ENCODE data around the gene PLSCR2. TPM values are rescaled to one million over a fixed set of nuclear protein-coding genes. Genes with fewer than 3 reads are reported as not detected.
"Not testable (repeated sequence)": the region's sequence is repeated elsewhere in the genome, so short reads cannot be mapped to it uniquely, and the experiment has no call there.

Gene PLSCR2
- total and polyA plus RNA-seq, 9 of the 15 experiments (the other 6 are each of a cell fraction or from before 2014, with no cell fraction given) = 0.07 to 0.49 (median 0.25) TPM; not detected in 4

DNA sequence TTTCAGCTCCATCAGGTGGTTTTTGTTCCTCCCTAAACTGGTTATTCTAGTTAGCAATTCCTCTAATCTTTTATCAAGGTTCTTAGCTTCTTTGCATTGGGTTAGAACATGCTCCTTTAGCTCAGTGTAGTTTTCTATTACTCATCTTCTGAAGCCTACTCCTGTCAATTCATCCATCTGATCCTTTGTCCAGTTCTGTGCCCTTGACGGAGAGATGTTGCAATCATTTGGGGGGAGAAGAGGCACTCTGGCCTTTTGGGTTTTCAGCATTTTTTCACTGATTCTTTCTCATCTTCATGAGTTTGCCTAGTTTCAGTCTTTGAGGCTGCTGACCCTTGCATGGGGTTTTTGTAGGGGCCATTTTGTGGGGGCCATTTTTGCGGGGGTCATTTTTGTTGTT lies 5.6 kb upstream of the PLSCR2 start:
- POLR2A ChIA-PET = interaction anchor here (1.4 kb wide), 1 partner anchor 12 kb away, joined by 5 read pairs; no protein-coding TSS in a partner anchor
- H3K27ac ChIP-seq (ENCODE audit: extremely low read depth, low read depth, low read length); intact Hi-C loops (cut with micrococcal nuclease); H3K36me3 ChIP-seq (ENCODE audit: control insufficient read depth, insufficient read depth, low read length); H3K9ac ChIP-seq (ENCODE audit: insufficient read depth in 1 of 2, low read depth in 2 of 2, low read length in 2 of 2); FAIRE-seq; H3K4me1 ChIP-seq (replicated peaks in 1 of 2; ENCODE audit: control insufficient read depth in 2 of 2, insufficient read depth in 2 of 2, low read length in 2 of 2); DNase-seq (ENCODE audit: extremely low read depth in 1 of 4, low spot score in 3 of 4); H3K9me1 ChIP-seq (ENCODE audit: control insufficient read depth, insufficient read depth, low read length); H3K9me3 ChIP-seq (replicated peaks; ENCODE audit: control insufficient read depth, insufficient read depth, low read depth, low read length); in situ Hi-C loops (cut with MboI); ATAC-seq; H3K4me2 ChIP-seq (ENCODE audit: insufficient read depth, low read length); H3K4me3 ChIP-seq; H3K79me2 ChIP-seq (ENCODE audit: control insufficient read depth, insufficient read depth, low read length); CTCF ChIA-PET (ENCODE audit: low intra/inter-chr PET ratio); BruUV-seq (replicated peaks); H3K27me3 ChIP-seq (ENCODE audit: control insufficient read depth in 2 of 2, insufficient read depth in 2 of 2, low read length in 2 of 2); H4K20me1 ChIP-seq (replicated peaks; ENCODE audit: control insufficient read depth, insufficient read depth, low read length): not testable (repeated sequence)
- peak; percentile 75 for TF ChIP-seq CEBPB (tag; IDR thresholded peaks at IDR 0.05)
- 30% methylated on average over 2 of the region's 2 CpGs for WGBS (ENCODE audit: insufficient coverage, low coverage, missing lambda C conversion rate)
- H2AFZ ChIP-seq (ENCODE audit: low read depth, low read length) = peak overlapping the region; percentile 47

DNA sequence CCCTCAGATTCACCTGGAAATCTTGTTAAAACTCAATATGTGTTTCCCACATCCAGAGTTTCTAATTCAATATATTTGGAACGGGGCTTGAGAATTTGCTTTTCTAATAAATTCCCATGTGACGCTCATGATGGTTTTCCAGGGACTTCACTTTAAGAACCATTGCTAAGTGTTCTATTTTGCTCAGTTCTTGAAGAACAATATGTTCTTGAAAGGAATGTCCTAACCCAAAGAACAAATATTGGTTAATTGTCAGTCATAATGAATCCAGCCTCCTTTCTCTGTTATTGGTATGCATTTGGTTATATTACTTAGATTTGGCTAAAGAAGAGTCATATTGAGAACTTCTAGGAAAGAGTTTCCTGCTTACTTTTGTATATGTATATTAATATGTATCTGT lies 4.4 kb upstream of the PLSCR2 start:
- intact Hi-C loops (cut with micrococcal nuclease) = no loop called here
- FAIRE-seq (no peak), DNase-seq (ENCODE audit: extremely low read depth in 1 of 4, low spot score in 3 of 4) (no peak), ATAC-seq (no peak)
- peaks cover 3 to 9% of the 10 kb centered on the region in 2 experiments; a peak in 2 of 5 replicates for H3K4me1 ChIP-seq (replicated peaks in 1 of 2; ENCODE audit: control insufficient read depth in 2 of 2, insufficient read depth in 2 of 2, low read length in 2 of 2)
- POLR2A ChIA-PET = interaction anchor here (1.4 kb wide), 1 partner anchor 11 kb away, joined by 5 read pairs; no protein-coding TSS in a partner anchor
- CTCF ChIA-PET (ENCODE audit: low intra/inter-chr PET ratio) = no interaction called here
- in situ Hi-C loops (cut with MboI) = no loop called here
- no peak overlapping the region for H3K4me3 ChIP-seq
- no peaks in the 10 kb centered on the region for H3K9me1 ChIP-seq (ENCODE audit: control insufficient read depth, insufficient read depth, low read length)
- H3K9me3 ChIP-seq (replicated peaks; ENCODE audit: control insufficient read depth, insufficient read depth, low read depth, low read length) = no peaks in the 10 kb centered on the region
- peaks cover 2% of the 10 kb centered on the region; the same call in 2 of the 3 replicates for H3K79me2 ChIP-seq (ENCODE audit: control insufficient read depth, insufficient read depth, low read length)
- no TSS peak for BruUV-seq (replicated peaks)
- H3K9ac ChIP-seq (ENCODE audit: insufficient read depth in 1 of 2, low read depth in 2 of 2, low read length in 2 of 2) = no peak overlapping the region
- H3K27ac ChIP-seq (ENCODE audit: extremely low read depth, low read depth, low read length) = no peak overlapping the region
- WGBS (ENCODE audit: insufficient coverage, low coverage, missing lambda C conversion rate) = 48% methylated on average over 2 of the region's 2 CpGs
- H3K4me2 ChIP-seq (ENCODE audit: insufficient read depth, low read length) = no peak overlapping the region
- H2AFZ ChIP-seq (ENCODE audit: low read depth, low read length) = peak overlapping the region; percentile 5; the same call in 1 of the 2 replicates
- H4K20me1 ChIP-seq (replicated peaks; ENCODE audit: control insufficient read depth, insufficient read depth, low read length) = no peaks in the 10 kb centered on the region
- no peaks in the 10 kb centered on the region for H3K36me3 ChIP-seq (ENCODE audit: control insufficient read depth, insufficient read depth, low read length)
- H3K27me3 ChIP-seq (ENCODE audit: control insufficient read depth in 2 of 2, insufficient read depth in 2 of 2, low read length in 2 of 2) = no peaks in the 10 kb centered on the region
- TF ChIP-seq BRD4 (IDR thresholded peaks at IDR 0.05) (no peak), PML (IDR thresholded peaks at IDR 0.05; ENCODE audit: low read length) (no peak), BDP1 (IDR thresholded peaks at IDR 0.05; ENCODE audit: insufficient read depth, insufficient read length) (no peak), MBD2 (IDR thresholded peaks at IDR 0.05; ENCODE audit: borderline replicate concordance, low read depth) (no peak), MTA1 (IDR thresholded peaks at IDR 0.05; ENCODE audit: borderline replicate concordance) (no peak), PCBP2 (IDR thresholded peaks at IDR 0.05; ENCODE audit: low read depth, low read length, poor library complexity, severe bottlenecking) (no peak), SAP30 (IDR thresholded peaks at IDR 0.05; ENCODE audit: borderline replicate concordance, insufficient read depth, low read depth, low read length, poor library complexity, severe bottlenecking) (no peak)
- TF ChIP-seq, protein P1, sequence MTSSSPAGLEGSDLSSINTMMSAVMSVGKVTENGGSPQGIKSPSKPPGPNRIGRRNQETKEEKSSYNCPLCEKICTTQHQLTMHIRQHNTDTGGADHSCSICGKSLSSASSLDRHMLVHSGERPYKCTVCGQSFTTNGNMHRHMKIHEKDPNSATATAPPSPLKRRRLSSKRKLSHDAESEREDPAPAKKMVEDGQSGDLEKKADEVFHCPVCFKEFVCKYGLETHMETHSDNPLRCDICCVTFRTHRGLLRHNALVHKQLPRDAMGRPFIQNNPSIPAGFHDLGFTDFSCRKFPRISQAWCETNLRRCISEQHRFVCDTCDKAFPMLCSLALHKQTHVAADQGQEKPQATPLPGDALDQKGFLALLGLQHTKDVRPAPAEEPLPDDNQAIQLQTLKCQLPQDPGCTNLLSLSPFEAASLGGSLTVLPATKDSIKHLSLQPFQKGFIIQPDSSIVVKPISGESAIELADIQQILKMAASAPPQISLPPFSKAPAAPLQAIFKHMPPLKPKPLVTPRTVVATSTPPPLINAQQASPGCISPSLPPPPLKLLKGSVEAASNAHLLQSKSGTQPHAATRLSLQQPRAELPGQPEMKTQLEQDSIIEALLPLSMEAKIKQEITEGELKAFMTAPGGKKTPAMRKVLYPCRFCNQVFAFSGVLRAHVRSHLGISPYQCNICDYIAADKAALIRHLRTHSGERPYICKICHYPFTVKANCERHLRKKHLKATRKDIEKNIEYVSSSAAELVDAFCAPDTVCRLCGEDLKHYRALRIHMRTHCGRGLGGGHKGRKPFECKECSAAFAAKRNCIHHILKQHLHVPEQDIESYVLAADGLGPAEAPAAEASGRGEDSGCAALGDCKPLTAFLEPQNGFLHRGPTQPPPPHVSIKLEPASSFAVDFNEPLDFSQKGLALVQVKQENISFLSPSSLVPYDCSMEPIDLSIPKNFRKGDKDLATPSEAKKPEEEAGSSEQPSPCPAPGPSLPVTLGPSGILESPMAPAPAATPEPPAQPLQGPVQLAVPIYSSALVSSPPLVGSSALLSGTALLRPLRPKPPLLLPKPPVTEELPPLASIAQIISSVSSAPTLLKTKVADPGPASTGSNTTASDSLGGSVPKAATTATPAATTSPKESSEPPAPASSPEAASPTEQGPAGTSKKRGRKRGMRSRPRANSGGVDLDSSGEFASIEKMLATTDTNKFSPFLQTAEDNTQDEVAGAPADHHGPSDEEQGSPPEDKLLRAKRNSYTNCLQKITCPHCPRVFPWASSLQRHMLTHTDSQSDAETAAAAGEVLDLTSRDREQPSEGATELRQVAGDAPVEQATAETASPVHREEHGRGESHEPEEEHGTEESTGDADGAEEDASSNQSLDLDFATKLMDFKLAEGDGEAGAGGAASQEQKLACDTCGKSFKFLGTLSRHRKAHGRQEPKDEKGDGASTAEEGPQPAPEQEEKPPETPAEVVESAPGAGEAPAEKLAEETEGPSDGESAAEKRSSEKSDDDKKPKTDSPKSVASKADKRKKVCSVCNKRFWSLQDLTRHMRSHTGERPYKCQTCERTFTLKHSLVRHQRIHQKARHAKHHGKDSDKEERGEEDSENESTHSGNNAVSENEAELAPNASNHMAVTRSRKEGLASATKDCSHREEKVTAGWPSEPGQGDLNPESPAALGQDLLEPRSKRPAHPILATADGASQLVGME (CRISPR knock-in tag; IDR thresholded peaks at IDR 0.05) = no peak
- TF ChIP-seq, protein P2, sequence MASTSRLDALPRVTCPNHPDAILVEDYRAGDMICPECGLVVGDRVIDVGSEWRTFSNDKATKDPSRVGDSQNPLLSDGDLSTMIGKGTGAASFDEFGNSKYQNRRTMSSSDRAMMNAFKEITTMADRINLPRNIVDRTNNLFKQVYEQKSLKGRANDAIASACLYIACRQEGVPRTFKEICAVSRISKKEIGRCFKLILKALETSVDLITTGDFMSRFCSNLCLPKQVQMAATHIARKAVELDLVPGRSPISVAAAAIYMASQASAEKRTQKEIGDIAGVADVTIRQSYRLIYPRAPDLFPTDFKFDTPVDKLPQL (IDR thresholded peaks at IDR 0.05; ENCODE audit: extremely low read depth, insufficient read length) = no peak
